ENCODE results near the gene MACROD2.

- TF ChIP-seq CTCF (conservative IDR thresholded peaks at IDR 0.05 in 1 of 2, IDR thresholded peaks at IDR 0.05 in 1 of 2; ENCODE audit: extremely low read depth in 1 of 2, insufficient read depth in 1 of 2, low read depth in 1 of 2, low read length in 2 of 2): no peak
- no peak for TF ChIP-seq EZH2 (IDR thresholded peaks at IDR 0.05; ENCODE audit: borderline replicate concordance, low read length)
Measured at GRCh38 chr20:15794409-15794808, 1799.1 kb downstream of the MACROD2 start.

Measured in mammary epithelial cell (primary cell).